SJCRH30 (cell line): Measurements from ENCODE around the gene CYTH2. TPM values are rescaled to one million over a fixed set of nuclear protein-coding genes. Genes with fewer than 3 reads are reported as not detected.

Experiments
- DNase-seq, 2 experiments: peaks; one replicate each; pipeline ENCODE4 v3.0.0-alpha.2; 2015 to 2020
- H3K27ac ChIP-seq: fragments of 250-450 bp; sonication (Bioruptor Pico); 2 replicates; pipeline ENCODE4 v1.5.1; 2020; ENCODE audit warnings: mild to moderate bottlenecking, moderate library complexity
- H3K27me3 ChIP-seq: fragments of 250-450 bp; sonication (Bioruptor Pico); 2 replicates; pipeline ENCODE4 v1.5.1; 2020; ENCODE audit warnings: mild to moderate bottlenecking, moderate library complexity
- H3K36me3 ChIP-seq: fragments of 250-450 bp; sonication (Bioruptor Pico); 2 replicates; pipeline ENCODE4 v1.5.1; 2020; ENCODE audit warnings: mild to moderate bottlenecking, moderate library complexity
- H3K4me1 ChIP-seq: fragments of 250-450 bp; sonication (Bioruptor Pico); 2 replicates; pipeline ENCODE4 v1.5.1; 2020; ENCODE audit warnings: mild to moderate bottlenecking, moderate library complexity
- H3K4me3 ChIP-seq: fragments of 250-450 bp; sonication (Bioruptor Pico); 2 replicates; pipeline ENCODE4 v1.5.1; 2020; ENCODE audit warnings: mild to moderate bottlenecking, moderate library complexity
- H3K9me3 ChIP-seq: fragments of 250-450 bp; sonication (Bioruptor Pico); replicated peaks from 2 replicates; pipeline ENCODE4 v1.5.1; 2020; ENCODE audit warnings: mild to moderate bottlenecking, moderate library complexity
- total RNA-seq: library from RNA; depleted of rRNA; stranded (reverse); fragments of >200 nt; shearing (Covaris generic); gene quantifications from 2 replicates; pipeline ENCODE4 v1.2.3, GENCODE V29; 2014; rRNA removed

CYTH2 gene, protein sequence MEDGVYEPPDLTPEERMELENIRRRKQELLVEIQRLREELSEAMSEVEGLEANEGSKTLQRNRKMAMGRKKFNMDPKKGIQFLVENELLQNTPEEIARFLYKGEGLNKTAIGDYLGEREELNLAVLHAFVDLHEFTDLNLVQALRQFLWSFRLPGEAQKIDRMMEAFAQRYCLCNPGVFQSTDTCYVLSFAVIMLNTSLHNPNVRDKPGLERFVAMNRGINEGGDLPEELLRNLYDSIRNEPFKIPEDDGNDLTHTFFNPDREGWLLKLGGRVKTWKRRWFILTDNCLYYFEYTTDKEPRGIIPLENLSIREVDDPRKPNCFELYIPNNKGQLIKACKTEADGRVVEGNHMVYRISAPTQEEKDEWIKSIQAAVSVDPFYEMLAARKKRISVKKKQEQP
- 25.0 and 29.0 TPM in 2 replicates for total RNA-seq

DNA sequence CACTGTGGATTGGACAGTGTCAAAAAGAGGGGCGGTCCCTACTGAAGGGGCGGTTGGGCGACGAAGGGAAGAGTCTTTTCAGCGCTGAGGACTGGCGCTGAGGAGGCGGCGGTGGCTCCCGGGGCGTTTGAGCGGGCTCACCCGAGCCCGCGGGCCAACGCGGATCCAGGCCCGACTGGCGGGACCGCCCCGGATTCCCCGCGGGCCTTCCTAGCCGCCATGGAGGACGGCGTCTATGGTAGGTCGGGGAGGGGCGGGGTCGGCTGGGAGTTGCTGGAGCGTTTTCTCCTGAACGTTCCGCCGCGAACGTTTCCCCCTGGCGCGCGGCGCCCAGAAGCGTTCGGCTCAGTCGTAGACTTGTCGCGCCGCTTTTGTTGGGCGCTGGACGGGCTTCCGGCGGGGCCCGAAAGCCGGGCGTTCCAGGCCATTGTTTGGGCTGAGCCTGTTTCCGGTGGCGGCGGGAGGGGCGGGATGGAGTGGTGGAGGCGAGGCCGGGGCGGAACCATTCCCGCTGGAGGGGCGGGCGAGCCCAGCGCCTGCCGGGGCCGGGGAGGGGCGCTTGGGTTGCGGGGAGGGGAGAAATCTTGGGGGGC is at the start of gene CYTH2:
Gene CYTH2 (plus strand): TSS at position 81 of the 593 bp plus-strand sequence. CDS start 139 bp downstream, at position 220.
- Histone ChIP-seq H3K36me3 (peaks cover 21% of the 10 kb centered on the region), H3K27ac (peak within 1 kb of the TSS; percentile 94), H3K27me3 (no peaks in the 10 kb centered on the region), H3K4me1 (no peaks in the 10 kb centered on the region), H3K4me3 (peak within 1 kb of the TSS; percentile 93), H3K9me3 (no peaks in the 10 kb centered on the region)
- DNase-seq = peak; percentile 83 to 88

DNA sequence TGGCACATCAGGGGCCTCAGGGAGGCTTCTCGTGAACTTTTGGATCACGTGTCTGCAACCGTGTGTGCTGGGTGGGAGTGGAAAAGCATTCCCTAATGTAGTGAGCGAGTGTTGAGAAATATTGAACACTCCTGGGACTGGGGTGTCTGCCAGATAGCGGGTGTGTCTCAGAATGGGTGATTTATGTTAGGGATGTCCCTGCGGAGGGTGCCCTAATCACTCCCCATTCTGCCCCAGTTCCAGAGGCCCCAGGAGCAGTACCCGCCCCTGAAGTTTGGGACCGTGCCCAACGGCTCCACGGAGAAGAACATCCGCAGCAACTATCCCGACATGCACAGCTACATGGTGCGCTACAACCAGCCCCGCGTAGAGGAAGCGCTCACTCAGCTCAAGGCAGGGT is 47.6 kb upstream of the CYTH2 start:
- 0 out of 2 replicates have a peak, but pooled peaks cover 4% of the 10 kb centered on the region for H3K27me3 ChIP-seq
- DNase-seq = no peak
- no peaks in the 10 kb centered on the region for H3K9me3 ChIP-seq
- H3K4me1 ChIP-seq = 0 out of 2 replicates have a peak, but pooled peaks cover 3% of the 10 kb centered on the region
- no peaks in the 10 kb centered on the region for H3K36me3 ChIP-seq
- H3K27ac ChIP-seq = no peak overlapping the region
- no peak overlapping the region for H3K4me3 ChIP-seq

DNA sequence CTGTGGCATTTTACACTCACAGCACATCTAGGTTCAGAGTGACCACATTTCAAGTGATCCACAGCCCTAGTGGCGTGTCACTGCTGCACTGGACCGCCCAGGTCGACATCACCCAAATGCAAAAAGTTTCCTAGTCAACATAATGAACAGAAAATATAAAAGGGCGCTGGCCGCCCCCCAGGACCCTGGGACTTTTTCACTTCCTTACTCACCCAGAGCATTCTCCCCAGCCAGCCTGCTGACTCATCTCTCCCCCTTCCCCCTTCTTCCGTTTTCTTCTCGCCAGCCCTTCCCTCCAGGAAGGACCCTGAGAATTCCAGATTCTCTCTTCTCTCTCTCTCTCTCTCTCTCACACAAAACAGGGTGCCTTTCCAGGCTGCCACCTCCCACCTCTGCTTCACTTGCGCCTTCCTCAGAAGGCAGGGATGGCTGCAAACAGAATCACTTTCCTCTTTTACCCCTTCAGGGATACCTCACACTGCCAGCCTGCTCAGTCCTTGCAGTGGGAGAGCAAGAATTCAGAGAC is 44.4 kb upstream of the CYTH2 start:
- DNase-seq = peak; percentile 34 to 40
- H3K4me3 ChIP-seq = peak overlapping the region; percentile 23
- no peaks in the 10 kb centered on the region for H3K9me3 ChIP-seq
- H3K27me3 ChIP-seq = 0 out of 2 replicates have a peak, but pooled peaks cover 4% of the 10 kb centered on the region
- H3K36me3 ChIP-seq = no peaks in the 10 kb centered on the region
- no peak overlapping the region; the same call in 1 of the 2 replicates for H3K27ac ChIP-seq
- H3K4me1 ChIP-seq = 0 out of 2 replicates have a peak, but pooled peaks cover 3% of the 10 kb centered on the region

DNA sequence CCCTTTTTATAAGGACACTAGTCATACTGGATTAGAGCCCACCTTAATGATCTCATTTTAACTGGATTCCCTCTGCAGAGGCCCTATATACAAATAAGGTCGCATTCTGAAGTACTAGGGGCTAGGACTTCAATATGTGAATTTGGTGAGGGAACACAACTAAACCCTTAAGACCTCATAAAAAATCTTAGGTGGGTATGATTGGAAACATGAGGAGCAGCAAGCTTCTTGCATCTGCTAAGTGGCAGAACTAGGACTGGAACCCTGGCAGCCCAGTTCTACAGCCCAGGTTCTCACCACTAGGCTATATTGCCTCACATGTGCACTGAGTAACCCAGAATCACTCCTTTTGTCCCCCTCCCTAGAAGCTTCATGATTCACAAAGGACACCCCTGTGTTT is 40.5 kb upstream of the CYTH2 start:
- no peaks in the 10 kb centered on the region for H3K27me3 ChIP-seq
- no peak overlapping the region for H3K4me3 ChIP-seq
- H3K27ac ChIP-seq = no peak overlapping the region
- no peak for DNase-seq
- H3K9me3 ChIP-seq = no peaks in the 10 kb centered on the region
- 0 out of 2 replicates have a peak, but pooled peaks cover 3% of the 10 kb centered on the region for H3K4me1 ChIP-seq
- H3K36me3 ChIP-seq = no peaks in the 10 kb centered on the region

DNA sequence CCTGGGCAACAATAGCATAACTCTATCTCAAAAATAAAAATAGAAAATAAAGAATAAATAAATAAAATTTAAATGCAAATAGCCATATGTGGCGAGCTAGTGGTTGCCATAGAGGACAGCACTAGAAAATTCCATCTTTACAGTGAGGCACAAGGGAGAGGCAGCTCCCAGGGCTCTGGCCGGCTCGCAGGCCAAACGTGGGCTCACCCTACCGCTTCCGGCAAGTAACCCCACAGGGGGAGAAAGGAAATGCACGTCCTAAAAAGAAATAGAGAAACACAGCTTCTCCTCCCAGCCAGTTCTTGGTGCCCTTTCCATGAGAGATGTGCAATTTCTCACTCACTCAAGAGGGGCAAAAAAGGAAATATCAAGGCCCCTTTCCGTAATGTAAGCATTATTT is 35.8 kb upstream of the CYTH2 start:
- Histone ChIP-seq H3K27ac (no peak overlapping the region), H3K27me3 (no peaks in the 10 kb centered on the region; the same call in 1 of the 2 replicates), H3K36me3 (no peaks in the 10 kb centered on the region), H3K4me1 (no peaks in the 10 kb centered on the region), H3K4me3 (no peak overlapping the region), H3K9me3 (no peaks in the 10 kb centered on the region)
- DNase-seq = no peak

DNA sequence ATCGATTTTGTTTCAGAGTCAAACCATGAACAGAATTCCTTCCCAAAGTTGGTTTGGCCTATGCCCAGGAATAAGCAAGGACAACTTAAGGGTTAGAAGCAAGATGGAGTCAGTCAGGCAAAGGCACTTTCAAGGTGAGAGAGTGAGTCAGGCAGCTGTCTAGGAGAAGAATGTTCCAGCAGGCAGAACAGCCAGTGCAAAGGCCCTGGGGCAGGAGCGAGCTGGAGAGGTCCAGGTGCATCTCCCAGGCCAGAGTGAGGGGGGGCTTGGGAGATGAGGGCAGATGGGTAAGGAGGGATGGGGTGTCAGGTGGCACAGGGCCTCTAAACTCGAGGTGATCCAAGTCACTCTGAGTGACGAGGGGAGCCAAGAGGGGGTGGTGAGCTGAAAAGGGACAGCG is 32.6 kb upstream of the CYTH2 start:
- Histone ChIP-seq H3K27me3 (no peaks in the 10 kb centered on the region; the same call in 1 of the 2 replicates), H3K4me1 (no peaks in the 10 kb centered on the region), H3K9me3 (no peaks in the 10 kb centered on the region), H3K4me3 (no peak overlapping the region), H3K36me3 (no peaks in the 10 kb centered on the region), H3K27ac (no peak overlapping the region)
- DNase-seq = no peak

DNA sequence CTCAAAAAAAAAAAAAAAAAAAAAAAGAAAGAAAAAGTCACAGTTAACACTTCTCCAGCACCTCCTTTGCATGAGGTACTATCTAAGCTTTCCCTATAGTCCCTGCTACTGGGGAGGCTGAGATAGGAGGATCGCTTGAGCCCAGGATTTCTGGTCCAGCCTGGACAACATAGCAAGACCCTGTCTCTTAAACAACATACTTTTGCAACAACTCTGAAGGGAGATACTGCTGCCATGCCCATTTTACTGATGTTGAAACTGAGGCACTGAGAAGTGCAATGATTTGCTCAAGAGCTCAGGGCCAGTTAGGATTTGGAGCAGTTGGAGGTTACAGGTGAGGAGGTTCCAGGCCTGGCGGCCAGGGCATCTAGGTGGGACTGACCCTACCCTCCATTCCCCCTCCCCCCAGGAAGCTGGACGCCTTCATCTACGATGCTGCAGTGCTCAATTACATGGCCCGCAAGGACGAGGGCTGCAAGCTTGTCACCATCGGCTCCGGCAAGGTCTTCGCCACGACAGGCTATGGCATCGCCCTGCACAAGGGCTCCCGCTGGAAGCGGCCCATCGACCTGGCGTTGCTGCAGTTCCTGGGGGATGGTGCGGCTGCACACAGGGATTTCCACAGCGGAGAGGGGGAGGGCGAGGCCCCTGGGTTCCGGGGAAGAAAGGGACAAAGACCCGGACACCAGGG is 27.7 kb upstream of the CYTH2 start:
- Histone ChIP-seq H3K27ac (no peak overlapping the region), H3K4me3 (no peak overlapping the region), H3K36me3 (no peaks in the 10 kb centered on the region), H3K4me1 (peaks cover 4% of the 10 kb centered on the region; the same call in 1 of the 2 replicates), H3K9me3 (no peaks in the 10 kb centered on the region), H3K27me3 (no peaks in the 10 kb centered on the region; the same call in 1 of the 2 replicates)
- no peak for DNase-seq

DNA sequence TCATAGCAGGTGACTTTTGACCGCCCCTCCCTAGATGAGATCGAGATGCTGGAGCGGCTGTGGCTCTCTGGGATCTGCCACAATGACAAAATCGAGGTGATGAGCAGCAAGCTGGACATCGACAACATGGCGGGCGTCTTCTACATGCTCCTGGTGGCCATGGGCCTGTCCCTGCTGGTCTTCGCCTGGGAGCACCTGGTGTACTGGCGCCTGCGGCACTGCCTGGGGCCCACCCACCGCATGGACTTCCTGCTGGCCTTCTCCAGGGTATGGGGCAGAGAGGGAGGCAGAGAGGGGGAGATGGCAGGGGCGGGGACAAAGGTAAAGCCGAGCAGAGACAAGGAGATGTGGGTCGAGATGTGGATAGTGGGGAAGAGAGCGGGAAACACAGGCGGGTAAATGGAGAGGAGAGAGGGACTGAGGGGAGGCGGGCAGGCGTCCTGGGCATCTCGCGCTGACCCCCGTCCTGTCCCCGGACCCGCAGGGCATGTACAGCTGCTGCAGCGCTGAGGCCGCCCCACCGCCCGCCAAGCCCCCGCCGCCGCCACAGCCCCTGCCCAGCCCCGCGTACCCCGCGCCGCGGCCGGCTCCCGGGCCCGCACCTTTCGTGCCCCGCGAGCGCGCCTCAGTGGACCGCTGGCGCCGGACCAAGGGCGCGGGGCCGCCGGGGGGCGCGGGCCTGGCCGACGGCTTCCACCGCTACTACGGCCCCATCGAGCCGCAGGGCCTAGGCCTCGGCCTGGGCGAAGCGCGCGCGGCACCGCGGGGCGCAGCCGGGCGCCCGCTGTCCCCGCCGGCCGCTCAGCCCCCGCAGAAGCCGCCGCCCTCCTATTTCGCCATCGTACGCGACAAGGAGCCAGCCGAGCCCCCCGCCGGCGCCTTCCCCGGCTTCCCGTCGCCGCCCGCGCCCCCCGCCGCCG is 26.8 kb upstream of the CYTH2 start:
- no peak overlapping the region for H3K4me3 ChIP-seq
- H3K4me1 ChIP-seq = peaks cover 4% of the 10 kb centered on the region; the same call in 1 of the 2 replicates
- H3K36me3 ChIP-seq = peaks cover 3% of the 10 kb centered on the region
- no peak for DNase-seq
- no peaks in the 10 kb centered on the region for H3K9me3 ChIP-seq
- no peaks in the 10 kb centered on the region for H3K27me3 ChIP-seq
- no peak overlapping the region for H3K27ac ChIP-seq

DNA sequence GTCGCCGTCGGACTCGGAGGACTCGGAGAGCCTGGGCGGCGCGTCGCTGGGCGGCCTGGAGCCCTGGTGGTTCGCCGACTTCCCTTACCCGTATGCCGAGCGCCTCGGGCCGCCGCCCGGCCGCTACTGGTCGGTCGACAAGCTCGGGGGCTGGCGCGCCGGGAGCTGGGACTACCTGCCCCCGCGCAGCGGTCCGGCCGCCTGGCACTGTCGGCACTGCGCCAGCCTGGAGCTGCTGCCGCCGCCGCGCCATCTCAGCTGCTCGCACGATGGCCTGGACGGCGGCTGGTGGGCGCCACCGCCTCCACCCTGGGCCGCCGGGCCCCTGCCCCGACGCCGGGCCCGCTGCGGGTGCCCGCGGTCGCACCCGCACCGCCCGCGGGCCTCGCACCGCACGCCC is 25.9 kb upstream of the CYTH2 start:
- no peak overlapping the region for H3K4me3 ChIP-seq
- no peak for DNase-seq
- peaks cover 12% of the 10 kb centered on the region for H3K36me3 ChIP-seq
- no peak overlapping the region for H3K27ac ChIP-seq
- peaks cover 4% of the 10 kb centered on the region; the same call in 1 of the 2 replicates for H3K4me1 ChIP-seq
- H3K27me3 ChIP-seq = no peaks in the 10 kb centered on the region
- no peaks in the 10 kb centered on the region for H3K9me3 ChIP-seq

DNA sequence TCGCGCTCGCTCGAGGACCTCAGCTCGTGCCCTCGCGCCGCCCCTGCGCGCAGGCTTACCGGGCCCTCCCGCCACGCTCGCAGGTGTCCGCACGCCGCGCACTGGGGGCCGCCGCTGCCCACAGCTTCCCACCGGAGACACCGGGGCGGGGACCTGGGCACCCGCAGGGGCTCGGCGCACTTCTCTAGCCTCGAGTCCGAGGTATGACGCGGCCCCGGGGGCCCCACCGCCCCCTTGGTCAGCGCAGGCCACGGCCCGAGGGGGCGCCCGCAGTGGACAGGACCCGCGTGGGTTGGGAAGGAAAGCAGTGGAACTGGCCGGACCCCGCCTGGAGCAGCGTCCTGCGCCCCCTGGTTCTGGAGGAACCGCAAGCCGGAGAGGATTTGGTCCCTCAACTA is 25.4 kb upstream of the CYTH2 start:
- Histone ChIP-seq H3K27ac (no peak overlapping the region), H3K4me3 (no peak overlapping the region), H3K27me3 (no peaks in the 10 kb centered on the region), H3K36me3 (peaks cover 17% of the 10 kb centered on the region), H3K4me1 (peaks cover 4% of the 10 kb centered on the region; the same call in 1 of the 2 replicates), H3K9me3 (no peaks in the 10 kb centered on the region)
- DNase-seq = no peak

DNA sequence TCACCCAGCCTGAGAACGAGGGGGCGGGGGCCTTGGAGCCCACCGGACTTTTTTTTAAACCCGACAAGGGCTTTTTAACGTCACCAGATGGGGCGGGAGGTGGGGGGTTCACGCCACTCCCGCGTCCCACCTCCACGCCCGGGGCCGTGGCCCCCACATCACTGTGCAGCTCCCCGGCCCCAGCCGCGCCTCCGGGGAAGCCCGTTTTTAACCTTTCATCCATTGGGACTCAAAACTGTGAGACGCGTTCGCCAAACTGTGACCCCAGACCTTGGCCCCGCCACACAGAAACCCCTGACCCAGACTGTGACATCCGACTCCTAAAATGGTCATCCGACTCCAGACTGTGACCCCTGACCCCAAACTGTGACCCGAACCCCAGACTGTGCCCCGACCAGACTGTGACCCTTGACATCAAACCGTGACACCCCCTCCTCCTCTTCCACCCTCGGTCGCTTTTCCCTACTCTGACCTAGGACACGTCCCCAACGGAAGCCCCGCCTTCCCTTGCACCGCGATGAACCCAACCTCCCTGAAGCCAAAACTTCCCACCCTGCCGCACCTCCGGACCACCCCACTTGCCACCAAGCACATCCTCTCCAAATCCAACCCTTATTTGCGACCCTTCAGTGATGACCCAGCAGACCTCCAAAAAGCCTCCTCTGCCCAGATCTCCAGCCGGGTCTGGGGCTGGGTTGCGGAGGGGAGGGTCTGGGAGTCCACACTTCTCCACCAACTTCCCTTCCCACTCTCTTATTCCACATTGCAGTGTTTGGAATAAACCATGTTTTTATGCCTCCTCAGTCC is 24.8 kb upstream of the CYTH2 start:
- no peak for DNase-seq
- Histone ChIP-seq H3K4me1 (peaks cover 4% of the 10 kb centered on the region; the same call in 1 of the 2 replicates), H3K36me3 (peaks cover 21% of the 10 kb centered on the region), H3K27me3 (no peaks in the 10 kb centered on the region), H3K27ac (no peak overlapping the region), H3K9me3 (no peaks in the 10 kb centered on the region), H3K4me3 (peak overlapping the region; percentile 92)

DNA sequence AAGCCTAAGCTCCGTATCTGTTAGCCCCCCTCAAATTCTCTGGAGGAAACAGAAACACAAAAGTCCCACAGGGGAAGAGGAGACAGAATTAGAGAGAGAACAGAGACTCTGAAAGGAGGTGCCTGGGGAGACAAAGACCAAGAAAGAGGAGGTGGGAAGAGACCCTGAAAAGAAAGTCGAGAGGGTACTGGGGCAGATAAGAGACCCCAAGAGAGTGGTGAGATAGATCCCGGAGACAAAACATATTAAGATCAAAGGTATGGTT is 24.3 kb upstream of the CYTH2 start:
- DNase-seq = no peak
- Histone ChIP-seq H3K4me1 (peaks cover 4% of the 10 kb centered on the region; the same call in 1 of the 2 replicates), H3K4me3 (peak overlapping the region; percentile 92), H3K27me3 (no peaks in the 10 kb centered on the region), H3K36me3 (peaks cover 25% of the 10 kb centered on the region), H3K27ac (no peak overlapping the region; the same call in 1 of the 2 replicates), H3K9me3 (no peaks in the 10 kb centered on the region)

DNA sequence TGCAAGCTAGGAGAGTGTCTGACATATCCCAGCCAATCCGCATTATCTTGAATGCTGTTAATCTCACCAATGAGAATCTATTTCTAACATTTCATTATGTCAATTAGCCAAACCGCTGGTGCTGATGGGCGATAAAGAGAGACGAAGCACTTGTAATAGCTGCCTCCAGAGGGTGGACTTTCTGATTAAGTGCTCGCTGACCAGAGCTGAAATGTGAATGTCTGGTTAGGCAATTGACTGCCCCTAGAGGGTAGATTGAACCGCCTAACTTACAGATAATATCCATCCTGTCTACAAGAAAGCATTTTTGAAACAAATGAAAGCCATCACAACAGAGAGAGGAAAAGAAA is 23.9 kb upstream of the CYTH2 start:
- Histone ChIP-seq H3K4me1 (peaks cover 4% of the 10 kb centered on the region; the same call in 1 of the 2 replicates), H3K9me3 (no peaks in the 10 kb centered on the region), H3K27ac (peak overlapping the region; percentile 75), H3K4me3 (peak overlapping the region; percentile 92), H3K27me3 (no peaks in the 10 kb centered on the region), H3K36me3 (peaks cover 25% of the 10 kb centered on the region)
- peak in 1 of 2 experiments; percentile 44 for DNase-seq
